HEK293 (cell line): Measurements from ENCODE around the gene CCDC73.

Experiments
- CTCF ChIP-seq: fragments of 450-650 bp; formaldehyde crosslinking; IDR thresholded peaks from 2 replicates; pipeline ENCODE4 v1.5.1; 2016; ENCODE audit warnings: missing biosample characterization, missing genetic modification characterization
- HOXC10 ChIP-seq: sonication (generic); formaldehyde crosslinking; IDR thresholded peaks from 2 replicates; pipeline ENCODE4 v1.8.1; 2023; ENCODE audit warnings: mild to moderate bottlenecking, missing genetic modification reagents
- MZF1 ChIP-seq: fragments of 450-650 bp; formaldehyde crosslinking; IDR thresholded peaks from 2 replicates; pipeline ENCODE4 v1.5.1; 2017; ENCODE audit warnings: missing biosample characterization, missing genetic modification characterization, borderline replicate concordance
- SCRT2 ChIP-seq: fragments of 450-650 bp; formaldehyde crosslinking; IDR thresholded peaks from 2 replicates; pipeline ENCODE4 v1.5.1; 2016; ENCODE audit warnings: missing biosample characterization, missing genetic modification characterization
- TSHZ1 ChIP-seq: fragments of 450-650 bp; formaldehyde crosslinking; IDR thresholded peaks from 2 replicates; pipeline ENCODE4 v1.5.1; 2016; ENCODE audit warnings: missing biosample characterization, missing genetic modification characterization, borderline replicate concordance
- ZNF777 ChIP-seq: fragments of 450-650 bp; formaldehyde crosslinking; IDR thresholded peaks from 2 replicates; pipeline ENCODE4 v1.5.1; 2017; ENCODE audit warnings: missing biosample characterization, missing genetic modification characterization, borderline replicate concordance
- ZSCAN18 ChIP-seq: fragments of 450-650 bp; formaldehyde crosslinking; IDR thresholded peaks from 2 replicates; pipeline ENCODE4 v1.5.1; 2016; ENCODE audit warnings: missing biosample characterization, missing genetic modification characterization

GRCh38 chr11:32704775-32705174 is 89.7 kb downstream of the CCDC73 start:
- TF ChIP-seq CTCF = no peak
- TF ChIP-seq MZF1 (tag by site-specific recombination) = no peak
- no peak for TF ChIP-seq ZSCAN18
- TF ChIP-seq HOXC10 = no peak
- no peak for TF ChIP-seq ZNF777 (tag by site-specific recombination)
- no peak for TF ChIP-seq TSHZ1 (tag by site-specific recombination)
- no peak for TF ChIP-seq SCRT2 (tag by site-specific recombination)
